ENCODE data around the gene PI4KA.

PI4KA gene

DNA sequence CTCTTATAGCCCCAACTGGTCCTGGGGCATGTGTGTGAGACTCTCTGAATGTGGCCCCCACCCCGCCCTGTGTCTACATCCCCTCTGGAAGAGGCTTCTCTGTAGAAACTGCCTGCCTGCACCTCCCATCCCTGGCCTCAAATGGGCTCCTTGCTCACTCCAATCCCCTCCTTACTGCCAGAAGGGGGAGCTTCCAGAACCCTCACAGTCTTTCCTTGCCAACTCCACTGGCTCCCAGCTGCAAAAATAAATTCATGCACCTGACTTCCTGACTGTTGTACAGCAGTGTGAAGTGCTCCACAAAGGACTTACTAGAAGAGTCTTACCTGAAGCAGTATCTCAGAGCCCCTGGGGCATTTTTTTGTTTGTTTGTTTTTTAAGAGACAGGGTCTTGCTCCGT, 99.9 kb downstream of the PI4KA start:
- no peak overlapping the region for H3K9ac ChIP-seq (ENCODE audit: low read length)
- H3K36me3 ChIP-seq (ENCODE audit: control insufficient read depth, low read depth, low read length): no peaks in the 10 kb centered on the region
- no peaks in the 10 kb centered on the region for H3K4me1 ChIP-seq (ENCODE audit: control insufficient read depth, low read depth, low read length)
- H3K4me3 ChIP-seq (ENCODE audit: low read length): no peak overlapping the region
- H3K9me3 ChIP-seq (ENCODE audit: control insufficient read depth, low read depth, low read length): no peaks in the 10 kb centered on the region
- no peak overlapping the region for H3K27ac ChIP-seq (ENCODE audit: low read length)
- H3K27me3 ChIP-seq (ENCODE audit: control insufficient read depth, insufficient read depth, low read length): no peaks in the 10 kb centered on the region

DNA sequence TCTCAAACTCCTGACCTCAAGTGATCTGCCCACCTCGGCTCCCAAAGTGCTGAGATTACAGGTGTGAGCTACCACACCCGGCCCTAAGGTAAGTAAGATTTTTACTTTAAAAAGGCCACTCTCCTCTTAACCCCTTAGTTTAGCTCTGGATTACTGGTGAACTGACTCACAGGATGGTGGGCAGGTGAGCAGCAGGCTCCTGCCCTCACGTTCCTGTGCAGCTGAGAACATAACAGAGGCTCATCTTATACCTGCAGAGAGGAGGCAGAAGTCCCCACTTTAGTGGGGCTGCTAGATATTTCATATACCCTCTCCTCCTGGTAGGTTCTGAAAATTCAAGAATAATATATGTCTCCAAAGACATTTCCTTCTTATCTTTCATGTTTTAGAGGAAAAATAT, 101.8 kb downstream of the PI4KA start:
- Histone ChIP-seq H3K9ac (ENCODE audit: low read length) (no peak overlapping the region), H3K9me3 (ENCODE audit: control insufficient read depth, low read depth, low read length) (no peaks in the 10 kb centered on the region), H3K27ac (ENCODE audit: low read length) (no peak overlapping the region), H3K4me1 (ENCODE audit: control insufficient read depth, low read depth, low read length) (no peaks in the 10 kb centered on the region), H3K27me3 (ENCODE audit: control insufficient read depth, insufficient read depth, low read length) (no peaks in the 10 kb centered on the region), H3K36me3 (ENCODE audit: control insufficient read depth, low read depth, low read length) (no peaks in the 10 kb centered on the region), H3K4me3 (ENCODE audit: low read length) (no peak overlapping the region)

DNA sequence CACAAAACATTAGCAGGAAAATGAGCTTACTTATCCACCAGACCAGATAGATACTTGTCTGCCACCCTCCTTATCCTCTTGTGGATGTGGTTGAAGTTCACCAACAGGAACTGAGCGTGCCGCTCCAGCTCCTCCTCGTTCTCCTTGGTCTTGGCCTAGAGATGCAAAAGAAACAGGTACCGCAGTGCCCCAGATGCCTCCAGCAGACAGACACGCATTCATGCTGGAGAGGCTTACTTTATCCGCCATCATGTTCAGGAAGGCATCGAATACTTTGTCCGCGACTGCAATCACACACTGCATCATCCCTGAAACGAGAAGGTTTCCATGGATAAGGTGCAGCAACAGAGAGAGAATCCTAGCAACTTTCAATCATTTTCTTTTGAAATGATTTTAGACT, 105.7 kb downstream of the PI4KA start:
- Histone ChIP-seq H3K27ac (ENCODE audit: low read length) (no peak overlapping the region), H3K9me3 (ENCODE audit: control insufficient read depth, low read depth, low read length) (no peaks in the 10 kb centered on the region), H3K4me1 (ENCODE audit: control insufficient read depth, low read depth, low read length) (no peaks in the 10 kb centered on the region), H3K27me3 (ENCODE audit: control insufficient read depth, insufficient read depth, low read length) (no peaks in the 10 kb centered on the region), H3K36me3 (ENCODE audit: control insufficient read depth, low read depth, low read length) (no peaks in the 10 kb centered on the region), H3K4me3 (ENCODE audit: low read length) (no peak overlapping the region), H3K9ac (ENCODE audit: low read length) (no peak overlapping the region)

DNA sequence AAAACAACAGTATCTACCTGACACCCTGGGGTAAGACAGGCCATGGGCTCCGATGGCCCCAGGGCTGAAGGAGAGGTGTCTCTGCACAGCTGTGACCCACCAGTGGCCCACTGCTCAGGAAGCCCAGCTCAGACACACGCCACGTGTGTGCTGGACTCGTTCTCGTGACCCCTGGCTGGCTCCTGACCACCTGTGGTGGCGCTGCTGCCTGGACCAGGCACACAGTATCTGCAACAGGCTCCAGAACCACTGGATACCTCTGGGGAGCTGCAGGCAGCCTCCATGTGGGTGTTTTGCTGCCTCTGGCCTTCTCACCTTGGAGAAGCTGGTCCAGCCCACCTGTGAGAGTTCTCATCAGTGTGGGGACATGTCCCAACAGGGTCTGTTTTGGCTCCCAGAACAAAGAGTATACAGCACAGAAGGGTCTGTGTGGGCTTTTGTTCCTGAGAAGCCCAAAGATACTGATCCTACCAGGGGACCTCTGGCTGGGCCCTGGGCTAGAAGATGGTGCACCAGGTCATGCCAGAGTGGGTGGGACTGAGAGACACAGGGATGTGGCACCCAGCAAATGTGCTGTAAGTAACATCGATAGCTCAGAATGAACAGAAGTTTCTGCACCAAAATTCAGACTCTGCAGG, 106.4 kb downstream of the PI4KA start:
- H3K27ac ChIP-seq (ENCODE audit: low read length): no peak overlapping the region
- H3K9ac ChIP-seq (ENCODE audit: low read length): no peak overlapping the region
- peaks cover 2% of the 10 kb centered on the region for H3K36me3 ChIP-seq (ENCODE audit: control insufficient read depth, low read depth, low read length)
- H3K4me1 ChIP-seq (ENCODE audit: control insufficient read depth, low read depth, low read length): no peaks in the 10 kb centered on the region
- no peak overlapping the region for H3K4me3 ChIP-seq (ENCODE audit: low read length)
- H3K9me3 ChIP-seq (ENCODE audit: control insufficient read depth, low read depth, low read length): no peaks in the 10 kb centered on the region
- H3K27me3 ChIP-seq (ENCODE audit: control insufficient read depth, insufficient read depth, low read length): no peaks in the 10 kb centered on the region

DNA sequence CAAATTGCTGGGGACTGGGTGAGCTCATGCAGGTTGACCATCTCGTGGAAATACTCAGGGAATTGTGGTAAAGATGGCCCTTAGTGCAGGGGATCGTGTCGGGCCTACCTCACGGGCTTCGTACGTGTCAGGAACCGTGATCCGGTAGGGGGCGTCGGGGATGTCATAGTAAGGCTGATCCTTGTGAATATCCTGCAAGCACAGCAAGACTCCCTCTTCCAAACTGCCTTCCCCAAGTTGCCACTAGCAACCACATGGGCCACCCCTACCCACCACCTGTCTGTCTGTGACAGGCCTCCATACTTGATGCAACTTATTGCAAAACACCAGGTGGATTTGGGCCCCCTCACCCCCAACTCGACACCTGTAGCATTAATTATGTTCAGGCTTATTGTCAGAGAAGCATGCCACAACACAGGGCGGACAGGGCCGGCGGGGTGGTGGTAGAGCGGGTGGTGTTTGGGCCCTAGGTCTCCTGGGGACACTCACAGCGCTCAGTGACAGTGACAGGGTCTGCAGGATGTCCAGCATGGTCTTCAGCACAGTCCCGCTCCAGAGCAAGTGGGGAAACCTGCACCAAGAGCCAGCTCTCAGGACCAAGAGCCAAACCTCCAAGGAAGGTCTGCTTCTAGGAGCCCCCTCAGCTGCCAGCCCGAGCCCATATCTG, 107.3 kb downstream of the PI4KA start:
- H3K4me1 ChIP-seq (ENCODE audit: control insufficient read depth, low read depth, low read length): no peaks in the 10 kb centered on the region
- no peak overlapping the region for H3K4me3 ChIP-seq (ENCODE audit: low read length)
- H3K27ac ChIP-seq (ENCODE audit: low read length): no peak overlapping the region
- peaks cover 6% of the 10 kb centered on the region for H3K36me3 ChIP-seq (ENCODE audit: control insufficient read depth, low read depth, low read length)
- no peaks in the 10 kb centered on the region for H3K9me3 ChIP-seq (ENCODE audit: control insufficient read depth, low read depth, low read length)
- no peaks in the 10 kb centered on the region for H3K27me3 ChIP-seq (ENCODE audit: control insufficient read depth, insufficient read depth, low read length)
- no peak overlapping the region for H3K9ac ChIP-seq (ENCODE audit: low read length)

DNA sequence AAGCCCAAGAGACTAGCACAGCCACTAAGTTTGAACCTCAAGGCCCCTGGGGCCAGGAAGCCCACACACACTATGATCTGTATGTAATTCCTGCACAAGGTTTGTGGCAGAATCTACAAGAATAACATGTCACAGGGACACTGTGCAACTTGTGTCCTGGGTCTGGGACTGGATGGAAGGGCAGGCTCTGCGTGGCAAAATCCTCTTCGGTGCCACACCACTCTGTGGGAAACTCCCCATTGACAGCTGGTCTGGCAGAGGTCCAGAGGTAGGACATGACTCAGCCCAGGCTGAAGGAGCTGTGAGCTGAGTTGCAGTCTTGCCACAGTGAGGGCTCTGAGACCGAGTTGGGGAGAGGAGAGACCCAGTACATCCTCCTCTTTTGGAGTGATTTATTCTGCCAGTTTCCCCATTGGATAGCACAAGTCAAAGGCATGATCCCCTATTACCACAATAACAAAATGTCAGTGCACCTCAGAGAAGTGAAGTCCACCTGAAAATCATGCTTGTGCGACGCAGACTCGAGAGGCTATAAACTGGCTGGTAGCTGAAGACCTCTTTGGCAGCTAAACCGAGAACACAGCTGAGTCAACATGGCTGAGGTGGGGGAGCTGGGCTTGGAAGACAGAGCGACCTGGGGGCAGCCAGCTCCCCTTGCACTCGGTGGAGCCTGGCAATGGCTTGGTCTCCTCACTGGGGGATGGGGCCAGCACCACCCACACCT, 108.0 kb downstream of the PI4KA start:
- no peaks in the 10 kb centered on the region for H3K9me3 ChIP-seq (ENCODE audit: control insufficient read depth, low read depth, low read length)
- H3K27me3 ChIP-seq (ENCODE audit: control insufficient read depth, insufficient read depth, low read length): no peaks in the 10 kb centered on the region
- no peak overlapping the region for H3K27ac ChIP-seq (ENCODE audit: low read length)
- no peaks in the 10 kb centered on the region for H3K4me1 ChIP-seq (ENCODE audit: control insufficient read depth, low read depth, low read length)
- H3K9ac ChIP-seq (ENCODE audit: low read length): no peak overlapping the region
- peaks cover 6% of the 10 kb centered on the region for H3K36me3 ChIP-seq (ENCODE audit: control insufficient read depth, low read depth, low read length)
- no peak overlapping the region for H3K4me3 ChIP-seq (ENCODE audit: low read length)

DNA sequence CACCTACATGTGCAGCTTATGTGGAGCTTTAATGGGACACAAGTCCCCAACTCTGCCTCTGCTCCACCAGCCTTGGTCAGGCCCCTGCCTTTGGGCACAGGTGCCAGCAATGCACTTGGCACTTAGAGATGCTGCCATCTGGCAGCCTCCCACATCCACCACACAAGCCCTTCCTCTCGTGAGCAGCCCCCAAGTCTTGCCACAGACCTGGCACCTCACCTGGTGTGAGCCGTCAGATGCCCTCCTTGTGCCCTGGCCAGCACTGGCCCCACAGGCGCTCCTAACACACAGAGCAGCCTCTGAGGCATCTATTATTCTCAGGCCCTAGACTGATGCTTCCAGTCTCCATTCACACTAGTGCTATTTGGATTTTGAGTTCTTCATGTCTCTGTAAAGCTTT, 109.2 kb downstream of the PI4KA start:
- no peaks in the 10 kb centered on the region for H3K4me1 ChIP-seq (ENCODE audit: control insufficient read depth, low read depth, low read length)
- H3K9ac ChIP-seq (ENCODE audit: low read length): no peak overlapping the region
- no peak overlapping the region for H3K4me3 ChIP-seq (ENCODE audit: low read length)
- no peak overlapping the region for H3K27ac ChIP-seq (ENCODE audit: low read length)
- H3K36me3 ChIP-seq (ENCODE audit: control insufficient read depth, low read depth, low read length): peaks cover 6% of the 10 kb centered on the region
- no peaks in the 10 kb centered on the region for H3K9me3 ChIP-seq (ENCODE audit: control insufficient read depth, low read depth, low read length)
- no peaks in the 10 kb centered on the region for H3K27me3 ChIP-seq (ENCODE audit: control insufficient read depth, insufficient read depth, low read length)

DNA sequence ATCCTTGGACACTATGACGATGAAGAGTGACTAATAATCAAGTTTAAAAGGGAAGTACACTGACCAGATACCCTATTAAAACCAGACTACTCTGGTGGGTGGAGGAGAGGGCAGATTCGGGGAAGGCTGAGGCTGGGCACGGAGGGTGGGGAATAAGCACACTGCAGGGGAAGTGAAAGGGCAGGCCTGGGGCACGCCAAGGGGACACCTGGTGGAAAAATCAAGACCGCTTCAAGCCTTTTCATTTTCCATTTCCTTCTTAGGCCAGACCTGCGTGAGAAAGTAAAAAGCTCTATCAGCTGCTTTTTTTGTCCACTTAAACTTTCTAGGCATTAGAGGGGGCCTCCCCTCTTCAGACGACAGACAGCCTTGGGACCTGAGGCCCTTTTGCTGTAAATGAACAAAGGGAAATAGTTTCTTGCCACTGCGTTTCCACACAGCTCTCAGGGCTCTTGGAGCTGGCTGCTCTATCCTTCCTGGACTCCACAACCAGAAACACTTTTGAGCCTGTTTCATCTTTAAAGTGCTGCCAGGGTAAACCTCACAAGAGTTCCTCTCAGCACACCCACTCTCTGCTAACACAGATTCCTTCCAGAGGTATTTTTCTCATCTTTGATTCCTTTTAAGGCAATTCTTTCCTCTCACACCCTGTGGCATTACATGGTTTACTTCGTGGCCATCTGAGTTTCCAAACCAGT, 109.7 kb downstream of the PI4KA start:
- Histone ChIP-seq H3K27me3 (ENCODE audit: control insufficient read depth, insufficient read depth, low read length) (no peaks in the 10 kb centered on the region), H3K27ac (ENCODE audit: low read length) (no peak overlapping the region), H3K9me3 (ENCODE audit: control insufficient read depth, low read depth, low read length) (no peaks in the 10 kb centered on the region), H3K4me3 (ENCODE audit: low read length) (no peak overlapping the region), H3K36me3 (ENCODE audit: control insufficient read depth, low read depth, low read length) (peaks cover 6% of the 10 kb centered on the region), H3K4me1 (ENCODE audit: control insufficient read depth, low read depth, low read length) (no peaks in the 10 kb centered on the region), H3K9ac (ENCODE audit: low read length) (no peak overlapping the region)

DNA sequence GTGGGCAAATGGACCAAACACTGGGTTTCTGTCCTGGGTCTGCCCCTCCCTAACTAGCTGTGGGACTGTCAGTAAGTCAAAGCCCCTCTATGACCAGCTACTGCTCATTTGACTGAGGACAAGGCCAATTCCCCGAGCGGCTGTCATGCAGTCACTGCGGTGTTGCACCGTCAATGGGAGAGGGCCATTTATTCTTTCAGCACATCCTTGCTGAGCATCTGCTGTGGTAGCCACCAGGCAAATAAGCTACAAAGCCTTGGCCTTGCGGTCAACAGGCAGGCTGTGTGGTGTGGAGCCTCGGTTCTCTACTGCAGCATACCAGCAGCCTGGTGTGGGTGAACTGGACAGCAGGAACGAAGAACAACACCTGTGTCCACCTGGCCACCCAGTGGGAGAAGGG, 110.5 kb downstream of the PI4KA start:
- H3K36me3 ChIP-seq (ENCODE audit: control insufficient read depth, low read depth, low read length): peaks cover 6% of the 10 kb centered on the region
- no peaks in the 10 kb centered on the region for H3K9me3 ChIP-seq (ENCODE audit: control insufficient read depth, low read depth, low read length)
- H3K4me3 ChIP-seq (ENCODE audit: low read length): no peak overlapping the region
- no peaks in the 10 kb centered on the region for H3K27me3 ChIP-seq (ENCODE audit: control insufficient read depth, insufficient read depth, low read length)
- no peak overlapping the region for H3K9ac ChIP-seq (ENCODE audit: low read length)
- no peak overlapping the region for H3K27ac ChIP-seq (ENCODE audit: low read length)
- H3K4me1 ChIP-seq (ENCODE audit: control insufficient read depth, low read depth, low read length): no peaks in the 10 kb centered on the region

DNA sequence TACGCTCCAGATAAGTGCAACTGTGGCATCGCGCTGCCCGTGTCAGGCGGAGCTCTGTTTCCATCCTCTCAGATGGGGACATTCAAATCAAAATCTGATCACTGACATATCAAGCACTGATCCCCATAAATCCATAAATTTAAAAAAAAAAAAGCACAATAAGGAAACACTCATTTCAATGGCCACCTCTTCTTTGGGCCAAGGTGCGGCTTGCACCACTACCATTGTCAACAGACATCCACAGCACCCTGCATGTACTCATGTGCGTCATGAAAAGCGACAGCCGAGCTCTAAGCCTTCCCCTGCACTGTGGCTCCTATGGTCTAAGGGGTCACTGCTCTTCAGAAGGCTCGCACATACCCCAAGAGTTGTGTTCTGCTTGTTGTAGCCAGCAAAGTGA, 111.4 kb downstream of the PI4KA start:
- no peaks in the 10 kb centered on the region for H3K27me3 ChIP-seq (ENCODE audit: control insufficient read depth, insufficient read depth, low read length)
- H3K36me3 ChIP-seq (ENCODE audit: control insufficient read depth, low read depth, low read length): peaks cover 6% of the 10 kb centered on the region
- no peaks in the 10 kb centered on the region for H3K9me3 ChIP-seq (ENCODE audit: control insufficient read depth, low read depth, low read length)
- H3K4me3 ChIP-seq (ENCODE audit: low read length): no peak overlapping the region
- no peak overlapping the region for H3K9ac ChIP-seq (ENCODE audit: low read length)
- no peak overlapping the region for H3K27ac ChIP-seq (ENCODE audit: low read length)
- no peaks in the 10 kb centered on the region for H3K4me1 ChIP-seq (ENCODE audit: control insufficient read depth, low read depth, low read length)

DNA sequence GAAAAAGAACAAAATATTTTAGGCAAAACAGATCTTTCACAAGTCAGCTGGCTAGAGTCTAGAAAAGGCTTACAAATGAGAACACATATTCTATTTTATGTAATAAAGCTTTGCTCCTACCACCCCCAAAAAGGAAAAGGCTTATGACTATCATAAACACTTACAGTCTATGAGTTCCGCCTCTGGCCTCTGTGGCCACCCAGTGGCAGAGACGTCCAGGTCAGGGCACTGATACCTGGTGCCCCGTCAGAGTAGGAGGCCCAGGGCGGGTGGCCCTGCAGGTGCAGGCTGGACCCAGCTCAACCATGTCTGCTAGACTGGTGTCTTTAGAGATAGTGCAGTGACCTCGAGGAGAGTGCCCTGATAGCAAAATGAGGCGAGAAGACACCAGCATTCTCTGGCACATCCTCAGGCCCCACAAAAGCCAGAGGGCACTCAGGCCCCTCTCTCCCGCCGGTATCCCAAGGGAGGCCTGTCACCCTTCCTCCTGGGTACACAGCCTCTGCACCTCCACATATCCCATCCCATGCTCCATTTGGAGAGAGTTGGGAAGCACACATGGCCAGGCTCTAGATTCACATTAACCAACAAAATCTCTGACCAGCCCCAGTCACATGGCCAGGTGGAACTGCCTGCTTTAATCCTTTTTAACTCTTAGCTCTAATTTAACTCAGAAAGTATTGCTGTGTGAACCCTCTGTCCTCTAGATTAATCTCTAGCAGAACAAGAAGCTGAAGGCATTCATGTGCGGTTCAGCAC, 112.0 kb downstream of the PI4KA start:
- no peak overlapping the region for H3K27ac ChIP-seq (ENCODE audit: low read length)
- H3K36me3 ChIP-seq (ENCODE audit: control insufficient read depth, low read depth, low read length): peaks cover 6% of the 10 kb centered on the region
- H3K9me3 ChIP-seq (ENCODE audit: control insufficient read depth, low read depth, low read length): no peaks in the 10 kb centered on the region
- no peak overlapping the region for H3K9ac ChIP-seq (ENCODE audit: low read length)
- H3K4me3 ChIP-seq (ENCODE audit: low read length): no peak overlapping the region
- no peaks in the 10 kb centered on the region for H3K4me1 ChIP-seq (ENCODE audit: control insufficient read depth, low read depth, low read length)
- no peaks in the 10 kb centered on the region for H3K27me3 ChIP-seq (ENCODE audit: control insufficient read depth, insufficient read depth, low read length)

Measured in iPS-18a (cell line).